Activated CD8-positive, alpha-beta memory T cell treated with anti-CD3 and anti-CD28 coated beads, Interleukin-2, amount 50 U/mL, for 24 hours (primary cell): Measurements from ENCODE around the gene CETN3.
"Not testable (repeated sequence)": the region's sequence is repeated elsewhere in the genome, so short reads cannot be mapped to it uniquely, and the experiment has no call there.

Source experiments
- DNase-seq: peaks from one replicate; pipeline ENCODE4 v3.0.0-alpha.2; 2020; ENCODE audit errors: extremely low read depth

Gene CETN3

GRCh38 chr5:90383903-90384302, 25.7 kb downstream of the CETN3 start:
- no peak for DNase-seq

GRCh38 chr5:90381213-90381929, 28.2 kb downstream of the CETN3 start:
- no peak for DNase-seq

GRCh38 chr5:90379652-90380051, 29.9 kb downstream of the CETN3 start:
- DNase-seq = no peak

- DNase-seq = no peak
Measured at GRCh38 chr5:90378752-90379151, 30.8 kb downstream of the CETN3 start.

GRCh38 chr5:90371269-90371668, 38.3 kb downstream of the CETN3 start:
- DNase-seq = not testable (repeated sequence)

- DNase-seq = no peak
Measured at GRCh38 chr5:90368454-90369246, 40.9 kb downstream of the CETN3 start.

- no peak for DNase-seq
Measured at GRCh38 chr5:90367879-90368278, 41.7 kb downstream of the CETN3 start.

- DNase-seq = no peak
Measured at GRCh38 chr5:90366948-90367347, 42.6 kb downstream of the CETN3 start.

GRCh38 chr5:90365328-90365727, 44.2 kb downstream of the CETN3 start:
- DNase-seq = no peak

GRCh38 chr5:90359073-90359920, 50.3 kb downstream of the CETN3 start:
- no peak for DNase-seq

- DNase-seq = no peak
Measured at GRCh38 chr5:90356622-90357021, 52.9 kb downstream of the CETN3 start.

- DNase-seq = no peak
Measured at GRCh38 chr5:90356176-90356575, 53.4 kb downstream of the CETN3 start.

- DNase-seq = no peak
Measured at GRCh38 chr5:90355635-90356034, 53.9 kb downstream of the CETN3 start.

GRCh38 chr5:90353254-90353653, 56.3 kb downstream of the CETN3 start:
- DNase-seq = no peak

GRCh38 chr5:90351101-90351500, 58.5 kb downstream of the CETN3 start:
- DNase-seq = no peak

- DNase-seq = no peak
Measured at GRCh38 chr5:90347462-90347861, 62.1 kb downstream of the CETN3 start.

GRCh38 chr5:90345684-90346083, 63.9 kb downstream of the CETN3 start:
- no peak for DNase-seq

- DNase-seq = no peak
Measured at GRCh38 chr5:90344689-90345088, 64.9 kb downstream of the CETN3 start.

GRCh38 chr5:90343731-90344130, 65.8 kb downstream of the CETN3 start:
- DNase-seq = not testable (repeated sequence)

GRCh38 chr5:90342576-90342975, 67.0 kb downstream of the CETN3 start:
- DNase-seq = no peak
